Ectodermal cell (in vitro differentiated cells): ENCODE results near the gene POLR2A.

Experiments
- H3K27ac ChIP-seq: 2 replicates; pipeline ENCODE4 v1.7.0; 2013; ENCODE audit warnings: mild to moderate bottlenecking, low read depth, low read length; ENCODE audit not compliant: insufficient read depth, poor library complexity, severe bottlenecking
- H3K27me3 ChIP-seq: 2 replicates; pipeline ENCODE4 v1.7.0; 2013; ENCODE audit warnings: mild to moderate bottlenecking, low read length; ENCODE audit not compliant: insufficient read depth, control insufficient read depth, poor library complexity, severe bottlenecking
- H3K36me3 ChIP-seq: one replicate; pipeline ENCODE4 v1.7.0; 2013; ENCODE audit warnings: low read length; ENCODE audit not compliant: control insufficient read depth, insufficient read depth
- H3K4me1 ChIP-seq: one replicate; pipeline ENCODE4 v1.7.0; 2013; ENCODE audit warnings: low read length; ENCODE audit not compliant: control insufficient read depth, insufficient read depth
- H3K4me3 ChIP-seq: 2 replicates; pipeline ENCODE4 v1.7.0; 2013; ENCODE audit warnings: low read depth, low read length, control low read depth; ENCODE audit not compliant: insufficient read depth
- H3K9me3 ChIP-seq: 2 replicates; pipeline ENCODE4 v1.7.0; 2013; ENCODE audit warnings: mild to moderate bottlenecking, low read length, moderate library complexity; ENCODE audit not compliant: control insufficient read depth
- WGBS, 2 experiments: methylation state at CpG; one replicate each; pipeline ENCODE4 v1.1.7; 2013; ENCODE audit warnings: missing lambda C conversion rate in 2 of 2; 5-methylcytosine and 5-hydroxymethylcytosine counted together

POLR2A gene

GRCh38 chr17:7508846-7509245 is 24.7 kb downstream of the POLR2A start:
- no peaks in the 10 kb centered on the region for H3K9me3 ChIP-seq
- peaks cover 65% of the 10 kb centered on the region for H3K36me3 ChIP-seq
- 94 to 95% methylated on average over 9 of the region's 9 CpGs for WGBS, 2 experiments
- no peaks in the 10 kb centered on the region for H3K27me3 ChIP-seq
- no peak overlapping the region for H3K27ac ChIP-seq
- H3K4me1 ChIP-seq: no peaks in the 10 kb centered on the region
- no peak overlapping the region for H3K4me3 ChIP-seq

GRCh38 chr17:7509937-7510336 is 25.8 kb downstream of the POLR2A start:
- H3K4me1 ChIP-seq: no peaks in the 10 kb centered on the region
- H3K4me3 ChIP-seq: no peak overlapping the region
- 92 to 96% methylated on average over 5 of the region's 5 CpGs for WGBS, 2 experiments
- H3K27me3 ChIP-seq: no peaks in the 10 kb centered on the region
- H3K36me3 ChIP-seq: peaks cover 55% of the 10 kb centered on the region
- no peaks in the 10 kb centered on the region for H3K9me3 ChIP-seq
- no peak overlapping the region for H3K27ac ChIP-seq

- Histone ChIP-seq H3K9me3 (no peaks in the 10 kb centered on the region), H3K27ac (no peak overlapping the region), H3K4me3 (no peak overlapping the region), H3K4me1 (no peaks in the 10 kb centered on the region), H3K27me3 (no peaks in the 10 kb centered on the region), H3K36me3 (peaks cover 52% of the 10 kb centered on the region)
- WGBS, 2 experiments: 94 to 95% methylated on average over 10 of the region's 10 CpGs
Measured at GRCh38 chr17:7511108-7511507, 26.9 kb downstream of the POLR2A start.

GRCh38 chr17:7512105-7512504 is 27.9 kb downstream of the POLR2A start:
- Histone ChIP-seq H3K27ac (no peak overlapping the region), H3K36me3 (peaks cover 52% of the 10 kb centered on the region), H3K4me3 (no peak overlapping the region), H3K4me1 (no peaks in the 10 kb centered on the region), H3K9me3 (no peaks in the 10 kb centered on the region), H3K27me3 (no peaks in the 10 kb centered on the region)
- 96 to 97% methylated on average over 15 of the region's 15 CpGs for WGBS, 2 experiments

- Histone ChIP-seq H3K9me3 (no peaks in the 10 kb centered on the region), H3K4me1 (no peaks in the 10 kb centered on the region), H3K27ac (no peak overlapping the region), H3K27me3 (no peaks in the 10 kb centered on the region), H3K36me3 (peaks cover 50% of the 10 kb centered on the region), H3K4me3 (no peak overlapping the region)
- WGBS, 2 experiments: 92 to 93% methylated on average over 20 of the region's 20 CpGs
Measured at GRCh38 chr17:7512824-7513540, 28.8 kb downstream of the POLR2A start.

- Histone ChIP-seq H3K4me3 (no peak overlapping the region), H3K36me3 (peaks cover 41% of the 10 kb centered on the region)
- 85 to 90% methylated on average over 17 of the region's 17 CpGs for WGBS, 2 experiments
Measured at GRCh38 chr17:7513850-7514419, 29.8 kb downstream of the POLR2A start.

GRCh38 chr17:7515911-7516610 is 31.9 kb downstream of the POLR2A start:
- 86 to 87% methylated on average over 13 of the region's 13 CpGs for WGBS, 2 experiments
- peaks cover 28% of the 10 kb centered on the region for H3K36me3 ChIP-seq

More at GRCh38 chr17:7513850-7514419, 29.8 kb downstream of the POLR2A start:
- Histone ChIP-seq H3K4me1 (no peaks in the 10 kb centered on the region), H3K27ac (no peak overlapping the region), H3K27me3 (no peaks in the 10 kb centered on the region), H3K9me3 (no peaks in the 10 kb centered on the region)

GRCh38 chr17:7523033-7523432 is 38.9 kb downstream of the POLR2A start:
- no peaks in the 10 kb centered on the region for H3K4me1 ChIP-seq
- H3K27me3 ChIP-seq: no peaks in the 10 kb centered on the region
- no peak overlapping the region for H3K4me3 ChIP-seq
- no peaks in the 10 kb centered on the region for H3K9me3 ChIP-seq
- no peak overlapping the region for H3K27ac ChIP-seq
- WGBS, 2 experiments: 67 to 70% methylated on average over 10 of the region's 10 CpGs
- H3K36me3 ChIP-seq: no peaks in the 10 kb centered on the region

More at GRCh38 chr17:7515911-7516610, 31.9 kb downstream of the POLR2A start:
- Histone ChIP-seq H3K4me3 (no peak overlapping the region), H3K9me3 (no peaks in the 10 kb centered on the region), H3K27ac (no peak overlapping the region), H3K4me1 (no peaks in the 10 kb centered on the region), H3K27me3 (no peaks in the 10 kb centered on the region)

- Histone ChIP-seq H3K27me3 (no peaks in the 10 kb centered on the region), H3K36me3 (no peaks in the 10 kb centered on the region), H3K27ac (no peak overlapping the region), H3K4me3 (no peak overlapping the region), H3K4me1 (no peaks in the 10 kb centered on the region), H3K9me3 (no peaks in the 10 kb centered on the region)
Measured at GRCh38 chr17:7528842-7529241, 44.7 kb downstream of the POLR2A start.
